Measurements from ENCODE around the gene TM7SF2.

TM7SF2 gene

DNA sequence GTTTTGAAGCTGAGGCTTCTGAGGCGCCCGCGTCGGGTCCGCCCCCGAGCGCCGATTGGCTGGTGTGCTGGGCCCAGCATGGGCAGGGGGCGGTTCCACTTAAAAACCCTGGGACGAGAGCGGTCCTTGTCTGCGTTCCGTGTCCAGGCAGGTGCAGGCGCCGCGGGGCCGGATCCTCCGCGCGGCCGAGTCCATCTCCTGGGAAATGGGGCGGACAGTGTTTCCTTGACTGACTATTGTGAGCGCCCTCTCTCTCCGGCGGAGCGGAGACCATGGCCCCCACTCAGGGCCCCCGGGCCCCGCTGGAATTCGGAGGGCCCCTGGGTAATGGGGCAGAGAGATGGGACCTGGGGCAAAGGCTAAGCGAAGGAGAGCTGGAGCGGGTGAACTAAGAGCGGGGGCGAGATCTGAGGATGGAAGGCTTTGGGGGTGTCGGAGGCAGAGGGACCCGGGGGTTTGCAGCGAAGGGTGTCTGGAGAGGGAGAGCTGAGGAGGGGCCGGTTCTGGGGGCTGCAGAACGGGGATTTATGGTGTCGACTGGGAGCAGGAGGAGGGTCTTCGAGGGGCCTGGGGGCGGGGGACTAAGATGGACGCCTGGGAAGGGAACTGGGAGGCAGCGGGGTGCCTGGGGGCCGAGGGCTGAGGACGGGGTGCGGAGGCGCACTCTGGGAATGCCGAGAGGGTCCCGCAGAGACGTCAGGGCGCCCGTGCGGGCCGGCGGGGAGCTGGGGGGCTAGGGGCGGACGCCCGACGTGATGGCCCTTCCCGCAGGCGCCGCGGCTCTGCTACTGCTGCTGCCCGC lies at the start of gene TM7SF2:
Gene TM7SF2, plus strand, starts transcription at position 129 of the 802 bp plus-strand sequence. Its CDS starts 144 bp downstream, at position 273.
- H3K4me3 ChIP-seq (ENCODE audit: low read length): peak within 1 kb of the TSS; percentile 79
- peak; percentile 77 for DNase-seq (ENCODE audit: low read depth)
- TF ChIP-seq, protein P1, sequence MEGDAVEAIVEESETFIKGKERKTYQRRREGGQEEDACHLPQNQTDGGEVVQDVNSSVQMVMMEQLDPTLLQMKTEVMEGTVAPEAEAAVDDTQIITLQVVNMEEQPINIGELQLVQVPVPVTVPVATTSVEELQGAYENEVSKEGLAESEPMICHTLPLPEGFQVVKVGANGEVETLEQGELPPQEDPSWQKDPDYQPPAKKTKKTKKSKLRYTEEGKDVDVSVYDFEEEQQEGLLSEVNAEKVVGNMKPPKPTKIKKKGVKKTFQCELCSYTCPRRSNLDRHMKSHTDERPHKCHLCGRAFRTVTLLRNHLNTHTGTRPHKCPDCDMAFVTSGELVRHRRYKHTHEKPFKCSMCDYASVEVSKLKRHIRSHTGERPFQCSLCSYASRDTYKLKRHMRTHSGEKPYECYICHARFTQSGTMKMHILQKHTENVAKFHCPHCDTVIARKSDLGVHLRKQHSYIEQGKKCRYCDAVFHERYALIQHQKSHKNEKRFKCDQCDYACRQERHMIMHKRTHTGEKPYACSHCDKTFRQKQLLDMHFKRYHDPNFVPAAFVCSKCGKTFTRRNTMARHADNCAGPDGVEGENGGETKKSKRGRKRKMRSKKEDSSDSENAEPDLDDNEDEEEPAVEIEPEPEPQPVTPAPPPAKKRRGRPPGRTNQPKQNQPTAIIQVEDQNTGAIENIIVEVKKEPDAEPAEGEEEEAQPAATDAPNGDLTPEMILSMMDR (conservative IDR thresholded peaks at IDR 0.05; ENCODE audit: low read depth, low read length): no peak

- TF ChIP-seq, protein P1 (conservative IDR thresholded peaks at IDR 0.05; ENCODE audit: low read depth, low read length): no peak
- H3K4me3 ChIP-seq (ENCODE audit: low read length): no peak overlapping the region
- no peak for DNase-seq (ENCODE audit: low read depth)
Measured at GRCh38 chr11:65063532-65063931, 48.1 kb upstream of the TM7SF2 start.

- TF ChIP-seq, protein P1 (conservative IDR thresholded peaks at IDR 0.05; ENCODE audit: low read depth, low read length): no peak
- DNase-seq (ENCODE audit: low read depth): no peak
- no peak overlapping the region for H3K4me3 ChIP-seq (ENCODE audit: low read length)
Measured at GRCh38 chr11:65064847-65065240, 46.8 kb upstream of the TM7SF2 start.

DNA sequence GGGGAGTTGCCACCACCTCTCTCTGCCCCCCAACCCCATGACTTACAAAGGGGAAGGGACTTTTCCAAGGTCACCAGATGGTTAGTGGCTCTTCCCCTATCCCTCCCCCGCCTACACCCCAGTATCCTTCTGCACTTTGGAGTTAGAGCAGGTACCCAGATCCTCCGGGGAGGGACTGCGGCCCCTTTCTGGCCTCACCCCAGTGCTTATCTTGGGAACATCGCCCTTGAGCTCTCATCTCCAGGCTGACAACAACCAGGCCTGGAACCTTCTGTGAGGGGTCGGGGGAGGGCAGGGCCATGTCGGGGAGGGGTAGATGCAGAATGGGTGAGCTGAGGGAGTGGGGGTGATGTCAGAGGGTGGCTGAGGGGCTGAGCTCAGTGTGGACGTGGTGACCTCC lies 45.8 kb upstream of the TM7SF2 start:
- TF ChIP-seq, protein P1 (conservative IDR thresholded peaks at IDR 0.05; ENCODE audit: low read depth, low read length): no peak
- DNase-seq (ENCODE audit: low read depth): no peak
- H3K4me3 ChIP-seq (ENCODE audit: low read length): no peak overlapping the region

- H3K4me3 ChIP-seq (ENCODE audit: low read length): no peak overlapping the region
- no peak for DNase-seq (ENCODE audit: low read depth)
- TF ChIP-seq, protein P1 (conservative IDR thresholded peaks at IDR 0.05; ENCODE audit: low read depth, low read length): no peak
Measured at GRCh38 chr11:65066315-65066714, 45.4 kb upstream of the TM7SF2 start.

DNA sequence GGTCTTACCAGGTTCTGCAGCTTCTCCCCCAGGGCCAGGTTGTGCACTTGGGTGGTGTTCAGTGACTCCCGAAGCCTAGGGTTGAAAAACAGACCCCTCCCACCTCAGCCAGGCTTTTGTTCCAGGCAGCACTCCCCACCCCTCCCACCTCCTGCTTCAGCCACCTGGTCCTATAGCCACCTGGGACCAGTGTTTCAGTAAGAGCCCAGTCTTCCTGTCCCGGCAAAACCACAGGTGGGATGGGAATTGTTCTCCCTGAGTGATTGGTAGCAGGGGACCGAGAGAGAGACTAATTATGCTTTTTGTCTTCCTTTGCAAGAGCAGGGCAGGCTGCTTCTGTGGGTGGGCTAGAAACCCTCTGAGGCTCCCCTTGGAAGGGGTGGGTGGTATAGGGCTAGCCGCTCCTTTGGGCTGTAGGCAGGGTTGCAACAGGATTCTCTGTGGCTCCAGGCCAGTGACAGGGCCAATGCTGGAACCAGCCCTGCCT lies 44.8 kb upstream of the TM7SF2 start:
- H3K4me3 ChIP-seq (ENCODE audit: low read length): no peak overlapping the region
- TF ChIP-seq, protein P1 (conservative IDR thresholded peaks at IDR 0.05; ENCODE audit: low read depth, low read length): no peak
- DNase-seq (ENCODE audit: low read depth): no peak

- no peak overlapping the region for H3K4me3 ChIP-seq (ENCODE audit: low read length)
- DNase-seq (ENCODE audit: low read depth): no peak
- TF ChIP-seq, protein P1 (conservative IDR thresholded peaks at IDR 0.05; ENCODE audit: low read depth, low read length): no peak
Measured at GRCh38 chr11:65067446-65067845, 44.2 kb upstream of the TM7SF2 start.
